GM10266 (cell line): Measurements from ENCODE around the gene EXOC6.

ENCODE experiments used
- DNase-seq: peaks from one replicate; pipeline ENCODE4 v3.0.0; 2012; ENCODE audit errors: extremely low spot score
- CTCF ChIP-seq: IDR thresholded peaks from 2 replicates; pipeline ENCODE4 v1.5.1; 2012; ENCODE audit warnings: mild to moderate bottlenecking, low read depth; ENCODE audit not compliant: control insufficient read depth, insufficient read depth; ENCODE audit errors: missing control alignments

EXOC6 gene

GRCh38 chr10:92846854-92847201, 1.5 kb upstream of the EXOC6 start:
- DNase-seq = no peak
- TF ChIP-seq CTCF = no peak

DNA sequence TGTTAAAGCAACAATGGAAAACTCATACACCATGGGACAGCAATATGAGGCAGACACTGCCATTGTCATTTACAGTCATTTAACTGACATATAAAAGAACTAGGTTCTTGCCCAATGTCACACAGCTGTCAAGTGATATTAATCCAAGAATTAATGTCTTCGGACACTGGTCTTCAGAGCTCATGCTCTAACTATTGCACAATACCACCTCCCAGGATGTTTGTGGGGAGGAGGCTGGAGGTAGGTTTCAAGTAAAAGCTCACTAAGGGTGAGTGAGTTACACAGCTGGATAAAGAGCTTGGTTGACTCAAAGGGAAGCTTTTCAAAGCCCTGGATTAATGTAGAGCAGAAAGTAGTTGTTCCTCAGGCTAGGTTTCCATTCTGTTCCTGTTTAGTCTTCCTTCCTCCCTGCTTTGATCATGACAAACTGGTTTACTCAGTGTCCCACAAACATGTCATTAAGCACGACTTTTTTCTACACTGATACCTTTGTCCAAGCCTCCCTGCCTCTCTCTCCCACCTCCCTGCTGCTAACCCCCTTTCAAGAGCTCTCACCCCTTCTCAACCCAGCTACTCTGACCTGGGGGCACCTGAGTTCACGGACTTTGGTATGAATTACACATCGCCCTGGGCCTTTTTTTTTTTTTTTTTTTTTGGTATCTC, 987 bp upstream of the EXOC6 start:
- TF ChIP-seq CTCF = no peak
- DNase-seq = no peak

DNA sequence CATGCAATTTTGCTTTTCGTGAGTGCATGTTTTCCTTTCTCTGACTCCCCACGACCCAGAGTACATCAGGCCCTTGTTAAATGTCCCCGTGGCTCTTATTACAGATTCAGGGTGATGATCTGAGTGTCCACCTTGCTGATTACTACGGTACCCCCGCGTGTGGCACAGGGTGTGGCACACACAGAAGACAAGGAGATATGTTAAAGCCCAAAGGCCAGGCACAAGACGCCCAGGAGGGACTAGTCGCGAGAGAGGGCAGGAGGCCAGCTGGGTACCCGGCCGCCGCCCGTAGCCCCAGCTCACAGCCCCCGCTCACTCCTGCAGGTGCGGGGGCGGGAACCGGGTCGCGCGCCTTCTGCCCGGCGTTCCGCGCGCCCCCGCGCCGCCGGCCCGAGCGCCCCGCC, 281 bp upstream of the EXOC6 start:
- no peak for DNase-seq
- no peak for TF ChIP-seq CTCF

DNA sequence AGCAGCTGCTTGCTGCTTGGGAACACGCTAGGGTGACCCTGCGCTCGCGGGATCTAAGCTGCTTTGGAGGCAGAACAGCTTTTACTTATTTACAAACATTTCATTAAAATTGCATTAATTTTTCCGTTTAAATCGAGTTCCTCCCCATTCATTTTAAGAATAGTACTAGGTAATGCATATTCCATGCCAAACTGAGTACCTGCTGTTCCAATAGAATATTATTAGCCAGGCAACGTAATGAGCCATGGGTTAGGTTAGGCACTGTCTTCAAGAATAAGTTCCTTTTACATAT, 860 bp downstream of the EXOC6 start:
- peak; percentile 43 for DNase-seq
- no peak for TF ChIP-seq CTCF

DNA sequence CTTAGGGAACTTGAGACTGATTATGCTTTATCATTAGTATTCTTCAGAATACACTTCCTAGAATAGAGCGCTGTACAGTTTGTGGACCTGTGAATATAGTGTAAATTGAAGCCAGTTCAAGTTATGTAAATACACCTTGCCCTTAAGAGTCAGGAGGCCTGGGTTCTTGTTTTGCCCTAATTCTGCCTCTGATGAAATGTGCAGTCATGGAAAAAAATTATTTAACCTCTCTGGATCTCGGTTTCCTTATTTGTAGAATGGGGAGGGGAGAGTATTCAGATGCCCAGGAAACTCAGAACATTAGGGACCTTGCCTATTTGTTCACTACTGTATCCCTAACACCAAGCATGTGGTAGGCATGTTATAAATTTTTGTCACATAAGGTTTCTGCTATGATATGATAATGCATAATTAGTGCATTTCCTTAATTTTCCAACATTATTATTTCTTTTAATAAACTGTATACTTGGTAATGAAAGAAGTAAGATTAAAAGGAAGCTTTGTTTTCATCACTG, 1.3 kb downstream of the EXOC6 start:
- no peak for DNase-seq
- no peak for TF ChIP-seq CTCF

GRCh38 chr10:92850185-92850584, 1.9 kb downstream of the EXOC6 start:
- TF ChIP-seq CTCF = no peak
- DNase-seq = no peak

DNA sequence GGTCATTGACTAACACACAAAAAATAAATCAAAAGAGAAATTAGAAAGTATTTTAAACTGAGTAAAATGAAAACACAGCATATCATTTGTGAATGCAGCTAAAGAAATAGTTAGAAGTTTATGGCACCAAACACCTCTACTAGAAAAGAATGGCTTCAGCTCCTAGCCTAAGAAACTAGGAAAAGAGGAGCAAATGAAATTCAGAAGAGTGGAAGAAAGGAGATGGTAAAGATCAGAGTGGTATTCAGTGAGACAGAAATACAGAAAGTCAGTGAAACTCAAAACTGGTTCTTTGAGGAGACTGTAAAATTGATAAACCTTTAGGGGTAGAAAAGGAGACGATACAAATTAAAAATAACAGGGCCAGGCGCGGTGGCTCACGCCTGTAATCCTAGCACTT, 2.7 kb downstream of the EXOC6 start:
- TF ChIP-seq CTCF = no peak
- DNase-seq = no peak
